GM18520 (cell line): ENCODE results near the gene PRDM15.

ENCODE experiments used
- ATAC-seq: cut with Tn5 transposase; IDR thresholded peaks from one replicate; pipeline ENCODE4 v1.9.1; 2021; ENCODE audit not compliant: unreplicated experiment

PRDM15 gene

DNA sequence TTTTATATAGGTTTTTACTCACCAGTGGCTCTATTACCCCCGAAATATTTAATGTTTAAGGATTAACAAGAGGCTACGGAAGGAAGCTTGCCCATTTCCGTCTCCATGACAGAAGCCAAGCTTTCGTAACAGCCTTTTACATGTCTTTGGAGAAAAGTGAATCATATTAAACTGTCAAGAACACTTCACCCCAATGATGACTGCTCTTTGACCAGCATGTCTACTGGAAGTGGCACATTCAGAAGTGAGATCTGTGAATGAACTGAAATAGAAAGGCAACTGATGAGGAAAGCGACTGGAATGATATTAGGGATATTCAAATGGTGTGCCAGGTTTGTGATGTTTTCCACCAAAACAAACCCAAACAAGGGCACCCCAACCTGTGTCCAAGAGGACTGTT, 8.5 kb upstream of the PRDM15 start:
- ATAC-seq, result no peak

DNA sequence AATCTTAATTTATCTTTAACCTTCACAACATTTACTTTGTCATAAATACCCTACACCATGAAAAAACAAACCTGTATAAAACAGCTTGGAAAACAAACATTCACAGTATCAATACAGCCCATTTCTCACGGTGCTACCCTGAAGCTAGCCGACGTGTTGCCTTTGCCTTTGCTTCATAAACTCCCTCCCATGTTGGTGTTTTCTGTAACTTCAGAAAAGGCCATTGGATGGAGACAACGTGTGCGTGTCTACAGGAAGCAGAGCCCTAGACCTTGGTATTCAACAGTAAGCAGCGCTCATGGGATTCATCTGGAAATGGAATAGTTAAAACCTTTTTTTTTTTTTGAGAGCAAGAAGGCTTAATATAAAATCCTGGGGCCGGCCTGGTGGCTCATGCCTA, 7.2 kb upstream of the PRDM15 start:
- ATAC-seq, result no peak

DNA sequence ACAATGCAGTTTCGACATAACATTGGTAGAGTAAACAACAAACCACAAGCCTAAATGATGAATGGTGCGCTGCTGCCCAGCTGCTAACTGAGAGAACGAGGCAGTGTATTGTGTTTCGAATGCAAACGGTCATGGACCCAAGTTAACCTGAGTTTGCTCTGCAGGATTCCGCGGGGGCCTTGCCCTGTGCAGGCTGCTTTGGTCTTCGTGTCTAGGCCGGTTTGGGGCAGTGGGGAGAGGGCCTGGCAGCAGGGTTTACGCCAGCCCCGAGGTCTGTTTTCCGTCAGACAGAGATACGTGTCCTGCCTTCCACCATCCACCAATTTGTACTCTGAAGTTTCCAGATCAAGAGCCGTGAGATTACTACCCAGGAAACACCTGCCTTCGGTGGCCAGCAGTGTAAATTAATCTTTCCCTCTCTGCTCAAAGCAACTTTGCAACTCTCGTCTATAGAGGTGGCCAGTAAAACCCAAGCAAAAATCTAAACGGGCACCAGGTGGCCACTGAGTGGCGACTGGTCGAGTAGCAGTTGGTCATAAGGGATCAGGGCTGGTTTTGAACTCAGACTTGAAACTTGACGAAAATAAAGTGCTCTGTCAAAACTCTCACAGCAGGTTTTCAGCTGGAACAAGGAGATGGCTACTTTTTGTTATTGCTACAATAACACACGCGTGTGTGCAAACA, 6.3 kb upstream of the PRDM15 start:
- no peak for ATAC-seq

DNA sequence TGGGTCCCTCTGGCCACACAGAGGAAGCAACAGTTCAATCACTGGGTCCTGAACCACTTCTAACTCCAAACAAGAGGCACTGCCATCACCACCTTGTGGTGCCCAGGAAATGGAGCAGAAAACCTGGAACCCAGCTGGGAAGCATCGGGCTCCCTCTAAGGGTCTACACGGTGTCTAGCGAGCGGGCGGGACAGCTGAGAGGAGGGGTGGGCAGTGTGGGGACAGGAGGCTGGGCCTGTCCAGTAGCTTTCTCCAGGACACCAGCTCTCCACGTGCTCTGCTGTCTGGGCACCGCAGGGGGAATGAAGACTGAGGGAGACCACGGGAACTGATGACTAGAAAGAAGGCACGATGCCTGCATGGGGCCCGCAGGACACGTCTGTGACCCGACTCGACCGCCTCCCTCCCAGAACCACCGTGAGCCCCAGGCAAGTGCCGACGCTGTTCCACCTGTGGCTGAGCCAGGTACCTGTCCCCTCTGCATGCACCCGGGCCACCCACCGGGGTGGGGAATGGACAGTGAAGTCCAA, 5.4 kb upstream of the PRDM15 start:
- ATAC-seq, result no peak

DNA sequence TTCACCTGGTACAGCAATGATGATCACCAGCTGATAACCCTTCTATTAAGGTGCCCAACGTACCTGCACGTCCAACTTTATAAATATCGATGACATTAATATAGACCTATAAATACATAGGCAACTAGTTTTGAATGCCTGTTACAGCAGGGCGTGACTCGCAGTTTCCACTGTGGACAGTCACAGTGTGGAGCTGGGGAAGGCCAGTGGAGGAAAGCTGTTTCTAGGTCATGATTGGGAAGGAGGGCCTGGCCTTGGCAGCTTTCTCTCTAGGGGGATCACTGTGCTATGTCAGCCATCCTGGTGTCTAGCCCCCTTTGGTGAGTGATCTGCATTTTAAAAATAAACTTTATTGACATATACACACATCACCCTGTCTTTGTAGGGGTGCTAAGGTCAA, 4.4 kb upstream of the PRDM15 start:
- no peak for ATAC-seq

DNA sequence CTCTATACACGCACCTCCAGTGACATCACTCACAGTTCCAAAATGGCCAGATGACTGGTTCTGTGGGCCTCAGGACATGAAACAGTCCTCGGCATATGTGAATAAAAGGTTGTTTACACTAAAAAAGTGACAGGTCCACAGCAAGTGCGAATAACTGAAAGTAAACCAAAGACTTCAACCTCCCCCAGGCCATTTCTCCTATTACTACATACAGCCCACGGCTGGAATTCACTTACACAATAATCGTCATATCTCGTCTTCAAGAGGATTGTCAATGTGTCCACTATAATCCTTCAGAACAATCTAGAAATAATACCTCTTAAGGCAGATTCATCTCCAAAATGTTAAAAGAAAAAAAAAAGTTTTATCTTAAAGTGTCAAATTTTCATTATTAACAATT, 1.9 kb upstream of the PRDM15 start:
- no peak for ATAC-seq

DNA sequence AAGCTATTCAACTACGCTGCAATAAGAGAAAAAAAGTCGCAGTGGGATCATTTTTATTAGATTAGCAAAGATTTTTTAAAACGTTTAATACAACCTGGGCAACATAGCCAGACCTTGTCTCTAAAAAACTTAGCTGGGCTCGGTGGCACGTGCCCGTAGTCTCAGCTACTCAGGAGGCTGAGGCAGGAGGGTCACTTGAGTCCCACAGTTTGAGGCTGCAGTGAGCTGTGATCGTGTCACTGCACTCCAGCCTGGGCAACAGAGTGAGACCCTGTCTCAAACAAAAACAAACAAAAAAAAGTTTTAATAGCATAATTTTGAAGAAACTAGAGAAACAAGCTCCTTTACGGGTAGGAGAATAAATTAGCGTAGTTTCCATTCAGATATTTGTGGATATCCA, 1.0 kb upstream of the PRDM15 start:
- no peak for ATAC-seq

DNA sequence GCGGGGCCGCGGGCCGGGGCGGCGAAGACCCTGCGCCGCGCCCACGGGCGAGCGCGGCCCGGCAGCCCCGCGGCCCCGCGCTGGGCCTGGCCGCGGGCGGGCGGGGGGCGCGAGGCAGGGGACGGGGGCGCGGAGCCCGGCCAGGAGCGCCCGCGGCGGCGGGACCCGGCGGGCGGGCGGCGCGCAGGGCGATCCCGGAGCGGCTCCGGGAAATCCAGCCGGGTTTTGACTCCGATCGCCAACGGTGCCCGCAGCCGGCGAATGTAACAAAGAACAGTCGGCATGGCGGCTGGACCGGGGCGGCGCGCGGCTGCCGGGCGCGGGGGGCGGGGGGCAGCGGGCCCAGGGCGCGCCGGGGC, 334 bp downstream of the PRDM15 start:
- ATAC-seq, result peak; percentile 37

DNA sequence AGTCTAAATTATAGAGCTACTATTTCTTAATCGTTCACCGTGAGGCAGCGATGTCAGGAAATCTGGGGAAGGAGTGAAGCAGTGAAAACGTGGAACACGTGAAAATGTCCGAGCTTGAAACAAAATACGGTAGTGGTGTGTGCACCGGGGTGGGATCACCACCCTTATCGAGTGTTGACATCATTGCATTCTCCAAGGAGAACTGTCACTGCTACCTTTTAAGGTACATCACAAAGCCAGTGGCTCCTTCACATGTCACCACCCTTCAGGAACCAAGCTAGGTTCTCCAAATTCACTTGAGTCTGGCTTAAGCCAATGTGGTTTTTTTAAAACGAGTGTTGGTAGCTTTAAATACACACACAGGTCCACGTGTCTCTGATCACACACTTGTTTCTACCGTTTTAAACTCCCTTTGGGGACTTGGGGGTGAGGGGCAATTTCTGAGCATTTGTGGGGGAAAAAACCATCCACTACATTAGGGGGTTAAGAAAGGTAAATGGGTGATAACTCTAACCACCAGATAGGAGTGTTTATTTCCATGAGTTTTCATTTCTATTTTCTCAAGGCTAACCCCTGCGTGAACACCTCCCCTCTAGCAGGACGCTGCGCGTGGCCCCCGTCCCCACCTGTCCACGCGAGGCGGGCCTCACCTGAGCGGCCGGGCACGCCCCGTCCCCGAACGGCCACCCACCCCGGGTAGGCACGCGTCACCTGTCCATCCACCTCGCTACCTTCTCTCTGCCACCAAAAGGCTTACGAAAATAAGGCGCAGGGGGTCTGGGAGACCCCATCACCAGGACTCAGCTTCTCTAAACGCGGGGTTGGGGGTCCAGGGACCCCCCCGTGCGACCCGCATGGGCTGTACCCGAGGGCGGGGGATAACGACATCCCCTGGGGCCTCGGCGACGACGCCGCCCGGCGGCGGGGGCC, 978 bp downstream of the PRDM15 start:
- ATAC-seq, result peak; percentile 4

DNA sequence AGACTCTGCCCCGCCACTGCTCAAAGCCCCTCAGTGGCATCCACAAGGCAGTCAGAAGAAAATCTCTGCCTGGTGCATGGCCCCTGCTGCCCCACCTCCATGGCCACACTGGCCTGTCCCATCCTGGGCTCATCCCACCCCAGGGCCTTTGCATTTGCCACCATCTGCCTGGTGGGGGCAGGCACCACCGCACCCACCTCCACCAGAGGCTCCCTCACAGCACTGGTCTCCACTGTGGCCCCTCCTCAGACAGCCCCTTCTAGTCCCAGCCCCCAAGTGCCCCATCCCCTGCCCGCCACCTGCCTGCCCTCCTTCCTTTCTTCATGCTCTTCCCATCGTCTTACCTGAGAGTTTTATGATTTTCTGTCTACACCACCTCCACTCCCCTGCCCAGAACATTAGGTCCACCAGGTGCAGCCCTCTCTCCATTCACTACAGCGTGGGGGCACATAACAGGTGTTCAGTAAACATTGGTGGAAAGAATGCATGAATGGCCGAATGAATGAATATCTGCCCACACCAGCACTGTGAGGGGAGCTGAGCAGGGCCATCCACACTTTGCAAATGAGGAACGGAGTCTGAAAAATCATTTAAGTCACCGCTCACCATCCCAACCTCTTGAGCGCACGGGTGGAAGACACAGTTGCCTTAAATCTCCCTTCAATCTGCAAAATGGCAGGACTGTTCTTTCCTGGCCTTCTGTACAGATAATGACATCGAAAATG, 2.1 kb downstream of the PRDM15 start:
- ATAC-seq, result no peak

DNA sequence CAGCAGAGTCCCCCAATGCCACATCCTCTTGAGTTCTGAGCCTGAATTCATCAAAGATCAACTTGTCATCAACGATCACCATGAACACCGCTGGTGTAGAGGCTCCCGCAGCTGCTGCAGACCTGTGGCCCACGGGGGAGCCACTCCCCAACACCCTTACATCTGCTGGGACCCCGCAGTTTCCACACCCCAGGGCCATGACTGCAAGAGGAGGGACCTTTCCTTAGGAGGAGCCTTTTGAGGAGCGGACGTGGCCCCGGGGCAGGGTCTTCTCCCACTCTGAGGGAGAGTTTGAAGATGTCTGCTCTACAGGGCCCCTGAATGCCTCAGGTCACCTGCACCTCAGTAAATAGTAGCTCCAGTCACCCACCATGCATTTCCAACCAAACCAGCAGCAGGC, 2.7 kb downstream of the PRDM15 start:
- ATAC-seq, result no peak

DNA sequence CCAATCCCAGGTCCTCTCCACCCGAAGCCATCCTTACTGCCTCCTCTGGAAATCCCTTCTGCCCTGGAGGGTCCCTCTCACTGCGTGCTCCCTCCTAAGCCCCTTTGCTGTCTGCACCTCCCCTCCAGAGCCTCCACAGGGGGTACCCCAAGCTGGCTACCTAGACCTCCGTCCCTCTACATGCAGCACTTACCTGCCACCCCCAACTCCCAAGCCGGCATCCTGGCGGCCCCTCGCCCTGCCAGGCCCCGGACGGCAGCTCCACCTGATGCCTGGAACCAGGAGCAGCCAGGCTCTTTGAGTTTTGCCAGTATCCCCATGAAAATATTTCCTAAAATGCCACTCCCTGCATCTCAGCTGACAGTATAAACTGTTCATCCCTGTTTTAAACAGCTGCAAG, 4.1 kb downstream of the PRDM15 start:
- ATAC-seq, result no peak

DNA sequence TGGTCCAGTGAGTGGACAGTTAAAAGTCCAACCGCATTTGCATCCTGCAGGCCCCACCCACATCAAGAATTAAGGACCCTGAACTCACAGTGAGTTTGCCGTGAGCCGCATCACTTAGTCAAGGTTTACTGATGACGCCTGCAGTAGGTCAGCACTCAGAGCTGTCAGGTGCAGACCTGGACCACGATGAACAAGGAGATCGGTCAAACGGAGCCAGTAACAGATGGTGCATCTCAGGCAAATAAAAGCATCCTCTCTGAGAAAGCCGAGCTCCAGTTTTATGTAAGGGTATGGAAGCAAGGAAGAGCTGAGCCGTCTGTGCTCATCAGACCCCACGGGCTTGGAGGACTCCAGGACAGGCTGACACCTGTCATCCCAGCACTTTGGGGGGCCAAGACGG, 4.5 kb downstream of the PRDM15 start:
- no peak for ATAC-seq

DNA sequence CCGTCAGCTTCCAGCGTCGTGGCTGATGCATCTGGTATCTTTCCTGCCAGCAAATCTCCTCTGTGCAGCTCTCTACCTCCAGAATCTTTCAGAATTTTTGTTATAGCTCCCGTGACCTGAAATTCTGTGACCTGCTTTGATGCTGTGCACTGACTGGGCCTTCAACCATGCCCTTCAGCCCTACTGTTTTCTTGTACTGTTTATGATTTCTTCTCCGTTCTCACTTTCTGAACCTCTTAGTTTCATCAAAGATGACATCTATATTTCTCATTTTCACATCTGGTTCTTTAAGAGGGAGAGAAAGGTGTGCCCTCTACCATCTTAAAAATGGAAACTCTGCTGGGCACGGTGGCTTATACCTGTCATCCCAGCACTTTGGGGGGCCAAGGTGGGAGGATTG, 5.7 kb downstream of the PRDM15 start:
- ATAC-seq, result no peak

DNA sequence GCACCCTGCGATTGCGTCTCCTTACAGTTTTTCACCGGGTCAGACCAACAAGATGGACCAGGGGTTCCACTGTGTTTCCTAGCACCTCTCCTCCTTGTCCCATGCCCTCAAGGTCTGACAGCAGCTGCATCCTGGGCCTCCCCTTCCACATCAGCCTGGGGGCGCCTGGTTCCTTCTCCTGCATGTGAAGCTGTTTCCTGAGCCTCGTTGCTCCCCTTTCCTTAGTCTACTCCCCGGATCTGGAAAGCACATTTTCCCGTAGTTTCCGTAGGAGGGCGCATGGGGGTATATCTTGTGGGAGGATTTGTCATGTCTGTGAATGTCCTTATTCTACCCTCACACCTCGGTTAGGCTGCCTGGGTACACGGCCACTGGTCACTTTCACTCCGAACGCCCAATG, 6.1 kb downstream of the PRDM15 start:
- ATAC-seq, result no peak

DNA sequence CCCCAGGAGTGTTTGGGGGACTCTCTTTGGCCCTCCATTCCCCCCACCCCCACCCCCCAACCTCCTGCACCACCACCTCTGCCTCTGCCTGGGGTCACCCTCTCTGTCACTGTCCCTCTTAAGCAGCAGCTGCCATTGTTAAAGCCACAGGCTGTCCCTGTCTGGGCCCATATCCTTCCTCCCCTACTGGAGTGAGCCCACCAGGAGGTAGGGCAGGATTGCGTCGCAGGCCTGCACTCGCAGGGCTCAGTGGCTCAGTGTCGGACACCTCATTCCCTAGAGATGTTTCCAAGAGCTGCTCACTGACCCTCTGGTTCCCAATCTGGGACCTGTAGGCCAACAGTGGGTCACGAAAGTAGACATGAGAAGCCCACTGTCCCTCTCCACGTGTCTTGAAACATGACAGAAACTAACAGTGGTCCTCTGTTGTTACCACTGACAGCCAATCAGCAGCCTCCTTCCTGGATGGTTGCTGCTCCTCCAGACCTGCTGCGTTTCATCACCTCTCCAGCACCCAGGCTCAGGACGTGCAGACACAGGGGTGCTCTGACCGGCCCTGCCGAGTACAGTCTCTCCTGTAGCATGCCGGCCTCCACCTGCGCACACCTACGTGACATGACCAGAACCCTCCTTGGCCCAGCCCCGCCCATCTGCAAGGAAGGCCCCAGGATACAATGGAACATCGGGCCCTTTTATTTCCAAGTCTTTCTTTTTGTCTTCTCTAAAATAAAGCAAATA, 7.7 kb downstream of the PRDM15 start:
- ATAC-seq, result no peak

DNA sequence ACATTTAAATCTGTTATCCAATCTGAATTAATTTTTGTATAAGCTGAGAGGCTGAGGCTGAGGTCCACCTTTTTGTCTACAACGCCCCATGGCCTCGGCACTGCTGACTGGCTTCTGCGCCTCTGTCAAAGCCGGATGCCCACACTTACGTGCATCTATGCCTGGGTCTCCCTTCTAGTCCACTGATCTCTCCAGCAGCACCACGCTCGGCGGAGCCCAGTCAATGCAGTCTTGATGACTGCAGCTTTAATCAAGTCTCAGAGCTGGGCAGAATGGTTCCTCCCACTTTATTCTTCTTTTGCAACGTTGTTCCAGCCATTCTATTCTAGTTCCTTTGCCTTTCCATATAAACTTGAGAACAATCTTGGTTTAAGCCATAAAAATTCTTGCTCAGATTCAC, 9.4 kb downstream of the PRDM15 start:
- no peak for ATAC-seq

DNA sequence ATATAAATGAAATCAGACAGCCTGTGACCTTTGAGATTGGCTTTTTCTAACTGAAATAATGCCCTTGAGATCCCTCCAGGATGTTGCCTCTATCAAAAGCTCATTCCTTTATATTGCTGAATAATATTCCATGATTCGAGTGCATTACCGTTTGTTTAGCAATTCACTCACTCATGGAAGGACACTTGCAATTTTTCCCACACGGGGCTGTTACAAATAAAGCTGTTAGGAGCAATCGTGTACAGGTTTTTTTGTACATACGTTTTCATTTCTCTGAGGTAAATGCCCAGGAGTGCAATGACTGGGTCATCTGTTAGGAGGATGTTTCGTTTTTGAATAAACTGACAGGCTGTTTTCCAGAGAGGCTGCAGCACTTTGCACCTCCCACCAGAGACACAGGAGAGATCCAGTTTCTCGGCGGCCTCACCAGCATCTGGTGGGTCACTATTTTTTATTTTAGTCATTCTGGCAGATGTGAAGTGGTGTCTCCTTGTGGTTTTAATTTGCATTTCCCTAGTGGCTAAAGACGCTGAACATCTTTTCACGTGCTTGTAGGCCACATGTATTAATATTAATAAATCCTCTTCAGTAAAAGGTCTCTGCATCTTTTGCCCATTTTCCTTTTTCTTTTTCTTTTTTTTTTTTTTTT, 11.0 kb downstream of the PRDM15 start:
- peak; percentile 42 for ATAC-seq

DNA sequence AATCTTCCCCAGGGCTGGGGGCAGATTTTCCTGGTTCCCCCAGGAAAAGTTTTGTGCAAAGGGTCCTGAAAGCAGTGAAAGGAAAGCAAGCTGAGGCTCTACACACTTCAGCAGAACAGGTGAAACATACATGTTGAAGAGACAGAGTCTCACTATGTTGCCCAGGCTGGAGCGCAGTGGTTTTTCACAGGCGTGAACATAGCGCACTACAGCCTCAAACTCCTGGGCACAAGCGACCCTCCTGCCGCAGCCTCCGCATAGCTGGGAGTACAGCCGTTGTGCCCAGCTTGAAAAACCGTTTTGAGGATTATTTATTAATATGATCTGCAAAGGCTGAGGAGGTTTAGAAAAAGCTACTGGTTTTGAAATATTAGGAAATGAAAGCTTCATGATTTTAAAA, 11.8 kb downstream of the PRDM15 start:
- no peak for ATAC-seq

DNA sequence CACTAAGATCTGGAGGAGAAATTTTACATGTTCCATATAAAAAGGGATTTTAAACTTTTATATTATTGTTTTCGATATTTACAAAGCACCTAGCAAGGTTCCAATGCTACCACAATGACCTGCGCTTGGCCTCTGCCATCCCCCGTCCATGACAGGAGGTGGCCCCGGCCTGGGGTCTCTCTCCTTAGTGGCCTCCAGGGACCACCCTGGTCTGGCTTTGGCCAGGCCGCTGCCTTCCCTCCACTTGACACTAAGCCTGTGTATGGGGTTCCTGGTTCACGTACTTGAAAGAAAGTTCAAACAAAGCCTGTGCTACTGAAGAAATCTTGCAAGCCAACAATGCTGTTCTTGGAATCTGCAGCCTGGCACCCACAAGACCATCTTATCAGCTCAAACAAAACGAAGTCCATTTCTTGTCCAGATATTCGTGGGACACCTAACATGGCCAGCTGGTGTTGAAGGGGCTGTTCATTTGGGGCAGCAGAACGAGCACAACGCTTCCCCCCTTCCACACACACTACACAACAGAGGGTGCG, 12.8 kb downstream of the PRDM15 start:
- no peak for ATAC-seq
